Ovary (tissue), 10 donors: ENCODE results near the gene CDCA3. TPM values are rescaled to one million over a fixed set of nuclear protein-coding genes. Genes with fewer than 3 reads are reported as not detected.
A peak's percentile ranks its signal among the peaks of the same experiment; 100 is the strongest.

Source experiments
- DNase-seq, 5 donors: peaks; one replicate each; pipeline ENCODE4 v3.0.0-alpha.2; 2019 to 2020
- H3K27ac ChIP-seq, 2 donors: fragments of 200-600 bp; one replicate each; pipeline versions ENCODE4 v1.5.1 to v1.8.0; 2019 to 2022
- H3K27me3 ChIP-seq: fragments of 200-600 bp; one replicate; pipeline ENCODE4 v1.8.0; 2022
- H3K36me3 ChIP-seq: fragments of 200-600 bp; sonication (generic); one replicate; pipeline ENCODE4 v1.5.1; 2019
- H3K4me1 ChIP-seq: one replicate; pipeline ENCODE4 v1.8.1; 2013; ENCODE audit warnings: mild to moderate bottlenecking, moderate library complexity; ENCODE audit not compliant: insufficient read depth
- H3K4me3 ChIP-seq: fragments of 200-600 bp; sonication (generic); one replicate; pipeline ENCODE4 v1.5.1; 2017
- H3K9me3 ChIP-seq, 2 donors: fragments of 200-600 bp in 1 of 2; sonication (generic) in 1 of 2; one replicate each; pipeline versions ENCODE4 v1.5.1 to v1.8.1; 2013 to 2019; ENCODE audit warnings: mild to moderate bottlenecking in 1 of 2, moderate library complexity in 1 of 2
- CTCF ChIP-seq, 3 donors: fragments of 450-650 bp in 2 of 3; fragments of 200-600 bp in 1 of 3; IDR thresholded peaks; one replicate each; pipeline versions ENCODE4 v1.5.1 to v1.8.0; 2016 to 2022; ENCODE audit warnings: antibody characterized with exemption in 3 of 3, mild to moderate bottlenecking in 1 of 3
- EP300 ChIP-seq: sonication (generic); formaldehyde crosslinking; IDR thresholded peaks from one replicate; pipeline ENCODE4 v1.6.1; 2017; ENCODE audit warnings: antibody characterized with exemption
- POLR2A ChIP-seq: fragments of 450-650 bp; IDR thresholded peaks from one replicate; pipeline ENCODE4 v1.6.1; 2017; ENCODE audit warnings: antibody characterized with exemption, mild to moderate bottlenecking, moderate library complexity
- WGBS, 3 donors: extraction: QIAGEN DNeasy Blood & Tissue Kit in 1 of 3; methylation state at CpG; one replicate each; pipeline versions ENCODE4 v1.1.5 to v1.1.7; 2013 to 2017; 5-methylcytosine and 5-hydroxymethylcytosine counted together
- intact Hi-C, 4 donors: fragments of 100-400 bp; cut with DNase I; formaldehyde crosslinking; loops; one replicate each; pipeline versions ENCODE4 v1.11.0 to v1.15.1; 2022 to 2023
- long read RNA-seq, 3 donors: library from polyadenylated mRNA in 2 of 3; unstranded in 2 of 3; transcript quantifications; one replicate each; pipeline ENCODE4 v2.0.0 and lab custom pipeline, GENCODE V29; 2021 to 2026
- polyA plus RNA-seq, 2 donors: library from polyadenylated mRNA; stranded (reverse); fragments of 200-250 nt in 1 of 2; fragments of 350-450 nt in 1 of 2; fragmentation: Illumina TruSeq in 1 of 2; extraction: RNeasy Lipid Tissue Mini Kit (QIAGEN cat#74804) in 1 of 2; gene quantifications; one replicate each; pipeline ENCODE4 v1.2.3, GENCODE V29; 2013 to 2014
- total RNA-seq, 7 donors: library from RNA; depleted of rRNA in 2 of 7; stranded (reverse); fragments of >200 nt in 2 of 7; fragmentation: NEBNext Ultra II Directional in 3 of 7; extraction: Animal tissue kit (Norgen Biotek cat#: 25700) in 3 of 7; gene quantifications; one replicate each; pipeline versions ENCODE4 v1.1.0 to v1.2.4, GENCODE V29; 2016 to 2023
- donor health status: DM: no; HTN: no; CAD: no; lungs with moderate emphysema.
- donor health status: DM: no; HTN: no; CAD: no.
- donor health status: Bipolar disorder and iron deficiency.
- donor health status: DM: yes; HTN: yes; CAD: no.
- donor health status: DM: no; HTN: no; CAD: no.
- donor health status: DM: yes; HTN: yes; CAD: no.

Gene CDCA3
- total RNA-seq (1 to 10 TPM in 2 of 7 donors, under 1 TPM in 5; 0.18 to 1.6 (median 0.74) TPM), polyA plus RNA-seq (1 to 10 TPM in 1 of 2 donors, under 1 TPM in 1; 0.68 to 1.6 TPM)
- long read RNA-seq, donor 1, partial matches to known transcripts: 0 of 43 reads
- long read RNA-seq, donor 1, other reads (novel, unspliced or antisense): 42 of 43 reads
- long read RNA-seq, donor 2, transcript CDCA3-207 (6 exons, 1,943 nt): major isoform, 5 of 828 reads
- long read RNA-seq, donor 2, partial matches to known transcripts: 807 of 828 reads
- long read RNA-seq, donor 2, other reads (novel, unspliced or antisense): 13 of 828 reads
- long read RNA-seq, donor 3, partial matches to known transcripts: 0 of 12 reads
- long read RNA-seq, donor 3, other reads (novel, unspliced or antisense): 11 of 12 reads

DNA sequence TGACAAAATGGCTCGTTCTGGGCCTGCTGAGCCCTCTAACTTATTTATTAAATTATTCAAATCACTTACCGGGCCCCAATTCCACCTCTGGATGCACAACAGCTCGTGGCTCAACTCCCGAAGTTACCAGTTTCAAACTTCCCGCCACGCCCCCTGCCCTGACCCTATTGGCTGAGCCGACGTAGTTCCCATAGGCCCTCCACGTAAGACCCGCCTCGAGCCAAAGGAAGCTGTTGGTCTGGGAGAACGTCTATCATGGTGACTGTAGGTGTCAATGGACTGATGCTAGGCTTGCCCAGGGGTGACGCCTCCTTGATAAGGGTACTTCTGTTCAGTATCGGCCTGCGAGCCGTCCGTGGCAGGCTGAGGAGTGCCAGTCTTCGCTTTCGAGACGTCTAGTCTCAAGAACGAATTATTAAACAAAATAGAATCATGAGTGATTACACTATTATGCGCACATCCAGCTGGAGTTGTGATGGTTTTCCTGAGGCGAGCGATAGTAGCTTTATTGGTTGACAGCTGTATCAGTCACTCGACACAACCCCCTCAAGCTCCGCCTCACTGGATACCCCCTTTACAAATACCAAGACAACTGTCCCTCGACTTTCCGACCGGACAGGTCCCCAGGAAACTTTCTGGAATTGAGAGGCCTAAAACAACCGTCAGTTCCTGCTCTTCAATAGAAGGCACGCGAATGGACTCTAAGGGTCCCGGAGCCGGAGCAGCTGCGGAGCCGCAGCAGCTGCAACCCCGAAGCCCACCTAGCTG lies at the start of gene CDCA3:
Gene CDCA3, minus strand, starts transcription at position 134 of the 768 bp plus-strand sequence. CDS start 334 bp downstream, outside the sequence.
- H3K36me3 ChIP-seq: no peaks in the 10 kb centered on the region
- TF ChIP-seq POLR2A (peak; percentile 36), CTCF (IDR thresholded peaks at IDR 0.05) (no peak)
- no peaks in the 10 kb centered on the region for H3K9me3 ChIP-seq
- intact Hi-C loops: no loop called here
- H3K27ac ChIP-seq: peak within 1 kb of the TSS; percentile 48 to 91
- H3K4me3 ChIP-seq: peak within 1 kb of the TSS; percentile 72
- H3K27me3 ChIP-seq: no peaks in the 10 kb centered on the region
- 0 to 1% (median 0%) methylated on average over 37 of the region's 37 CpGs for WGBS, 3 donors
- DNase-seq: peak; percentile 93 to 96 (median 94)
- peaks cover 7% of the 10 kb centered on the region for H3K4me1 ChIP-seq

DNA sequence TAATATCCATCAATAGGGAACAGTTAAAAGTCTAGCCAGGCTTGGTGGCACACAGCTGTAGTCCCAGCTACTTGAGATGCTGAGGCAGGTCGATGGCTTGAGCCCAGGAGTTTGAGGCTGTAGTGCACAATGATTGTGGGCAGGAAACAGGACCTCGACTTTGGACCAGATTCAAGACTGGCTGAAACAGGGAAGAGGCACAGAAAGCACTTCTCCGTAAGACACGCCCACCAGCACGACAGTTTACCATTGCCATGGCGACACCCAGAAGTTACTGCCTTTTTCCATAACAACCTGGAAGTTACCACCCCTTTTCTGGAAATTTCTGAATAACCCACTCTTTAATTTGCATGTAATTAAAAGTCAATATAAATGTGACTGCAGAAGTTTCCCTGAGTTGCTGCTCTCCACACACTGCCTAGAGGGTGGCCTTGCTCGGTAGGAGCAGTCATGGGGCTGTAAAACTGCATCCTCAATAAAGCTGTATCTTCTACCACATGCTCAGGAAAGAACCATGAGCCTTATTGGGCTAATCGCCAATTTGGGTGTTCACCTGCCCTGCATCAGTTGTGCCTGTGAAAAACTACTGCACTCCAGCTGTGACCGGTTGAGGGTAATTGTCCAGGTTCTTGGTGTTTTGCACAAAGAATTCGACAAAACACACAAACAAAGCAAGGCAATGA lies 48.9 kb upstream of the CDCA3 start:
- H3K36me3 ChIP-seq: no peaks in the 10 kb centered on the region
- no peaks in the 10 kb centered on the region for H3K27me3 ChIP-seq
- H3K9me3 ChIP-seq: no peaks in the 10 kb centered on the region
- no peak overlapping the region for H3K4me3 ChIP-seq
- no peak overlapping the region for H3K27ac ChIP-seq
- 52 to 61% (median 56%) methylated on average over 10 of the region's 10 CpGs for WGBS, 3 donors
- no peak for DNase-seq
- intact Hi-C loops: no loop called here
- TF ChIP-seq EP300 (no peak), POLR2A (no peak)
- no peaks in the 10 kb centered on the region for H3K4me1 ChIP-seq

DNA sequence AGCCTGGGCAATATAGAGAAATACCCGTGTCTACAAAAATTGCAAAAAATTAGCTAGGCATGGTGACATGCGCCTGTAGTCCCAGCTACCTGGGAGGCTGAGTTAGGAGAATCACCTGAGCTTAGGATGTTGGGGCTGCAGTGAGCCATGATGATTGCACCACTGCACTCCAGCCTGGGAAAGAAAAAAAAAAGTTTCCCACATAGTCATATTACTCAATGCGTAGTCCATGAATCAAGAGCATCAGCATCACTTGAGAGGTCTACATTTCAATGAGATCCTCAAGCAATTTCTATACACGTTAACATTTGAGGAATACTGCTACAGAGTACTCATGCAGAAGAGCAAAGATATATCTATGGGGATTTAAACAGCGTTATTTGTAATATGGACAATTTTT lies 48.3 kb upstream of the CDCA3 start:
- H3K27ac ChIP-seq: no peak overlapping the region
- intact Hi-C loops: no loop called here
- H3K27me3 ChIP-seq: no peaks in the 10 kb centered on the region
- H3K36me3 ChIP-seq: no peaks in the 10 kb centered on the region
- no peak overlapping the region for H3K4me3 ChIP-seq
- TF ChIP-seq POLR2A: no peak
- TF ChIP-seq EP300: no peak
- no peak for TF ChIP-seq CTCF (IDR thresholded peaks at IDR 0.05)
- WGBS, 3 donors: 73 to 86% (median 81%) methylated on average over 5 of the region's 5 CpGs
- no peaks in the 10 kb centered on the region for H3K4me1 ChIP-seq
- DNase-seq: no peak
- H3K9me3 ChIP-seq: no peaks in the 10 kb centered on the region

GRCh38 chr12:6896846-6897435 lies 45.9 kb upstream of the CDCA3 start:
- H3K4me1 ChIP-seq: no peaks in the 10 kb centered on the region
- TF ChIP-seq CTCF (IDR thresholded peaks at IDR 0.05) (no peak), EP300 (no peak), POLR2A (no peak)
- DNase-seq: no peak
- no peaks in the 10 kb centered on the region for H3K36me3 ChIP-seq
- no peak overlapping the region for H3K4me3 ChIP-seq
- no peak overlapping the region for H3K27ac ChIP-seq
- intact Hi-C loops: no loop called here
- no peaks in the 10 kb centered on the region for H3K9me3 ChIP-seq
- WGBS, 3 donors: 51 to 69% (median 52%) methylated on average over 6 of the region's 6 CpGs
- no peaks in the 10 kb centered on the region for H3K27me3 ChIP-seq
